ENCODE measurements around the gene STRA8.
A peak's percentile ranks its signal among the peaks of the same experiment; 100 is the strongest.
"Not testable (repeated sequence)": the region's sequence is repeated elsewhere in the genome, so short reads cannot be mapped to it uniquely, and the experiment has no call there.

The STRA8 gene

GRCh38 chr7:135208102-135208793, 25.4 kb upstream of the STRA8 start:
- no peak for TF ChIP-seq CTCF (IDR thresholded peaks at IDR 0.05; ENCODE audit: low read depth, low read length)
- DNase-seq (ENCODE audit: low read depth, low spot score): no peak
- in situ Hi-C loops (cut with HindIII; ENCODE audit: low sequenced_read_pairs): no loop called here
- no peak overlapping the region for H3K4me3 ChIP-seq (ENCODE audit: low read depth, low read length)

GRCh38 chr7:135209225-135209834, 24.3 kb upstream of the STRA8 start:
- no peak overlapping the region for H3K4me3 ChIP-seq (ENCODE audit: low read depth, low read length)
- DNase-seq (ENCODE audit: low read depth, low spot score): no peak
- no peak for TF ChIP-seq CTCF (IDR thresholded peaks at IDR 0.05; ENCODE audit: low read depth, low read length)
- in situ Hi-C loops (cut with HindIII; ENCODE audit: low sequenced_read_pairs): no loop called here

- H3K4me3 ChIP-seq (ENCODE audit: low read depth, low read length): peak overlapping the region; percentile 64
- DNase-seq (ENCODE audit: low read depth, low spot score): peak; percentile 40
- TF ChIP-seq CTCF (IDR thresholded peaks at IDR 0.05; ENCODE audit: low read depth, low read length): no peak
- in situ Hi-C loops (cut with HindIII; ENCODE audit: low sequenced_read_pairs): no loop called here
Observed at GRCh38 chr7:135210888-135211178, 22.8 kb upstream of the STRA8 start.

GRCh38 chr7:135211179-135211945, 22.3 kb upstream of the STRA8 start, which contains the start of gene WDR91:
TSS of gene WDR91 (minus strand) at chr7:135211526. CDS start at chr7:135211502, 24 bp downstream.
- peak; percentile 1 for TF ChIP-seq CTCF (IDR thresholded peaks at IDR 0.05; ENCODE audit: low read depth, low read length)
- peak; percentile 93 for DNase-seq (ENCODE audit: low read depth, low spot score)
- H3K4me3 ChIP-seq (ENCODE audit: low read depth, low read length): peak within 1 kb of the TSS; percentile 64
- in situ Hi-C loops (cut with HindIII; ENCODE audit: low sequenced_read_pairs): no loop called here

GRCh38 chr7:135211946-135212685, 21.5 kb upstream of the STRA8 start:
- peak overlapping the region; percentile 64 for H3K4me3 ChIP-seq (ENCODE audit: low read depth, low read length)
- DNase-seq (ENCODE audit: low read depth, low spot score); in situ Hi-C loops (cut with HindIII; ENCODE audit: low sequenced_read_pairs): not testable (repeated sequence)

- no peak overlapping the region for H3K4me3 ChIP-seq (ENCODE audit: low read depth, low read length)
- DNase-seq (ENCODE audit: low read depth, low spot score): no peak
- in situ Hi-C loops (cut with HindIII; ENCODE audit: low sequenced_read_pairs): no loop called here
- no peak for TF ChIP-seq CTCF (IDR thresholded peaks at IDR 0.05; ENCODE audit: low read depth, low read length)
Observed at GRCh38 chr7:135213831-135214230, 19.8 kb upstream of the STRA8 start.

Data from astrocyte of the spinal cord (primary cell).